GM12864 (cell line): ENCODE data around the gene ADGRA1.

Experiments
- DNase-seq: peaks from one replicate; pipeline ENCODE4 v3.0.0-alpha.2; 2011; ENCODE audit warnings: low read depth
- H3K4me3 ChIP-seq: 2 replicates; pipeline ENCODE4 v1.5.1; 2011; ENCODE audit warnings: mild to moderate bottlenecking, low read depth, low read length, control low read depth
- TF ChIP-seq, protein P1 (sequence below): IDR thresholded peaks from 2 replicates; pipeline ENCODE4 v1.5.1; 2011; ENCODE audit warnings: low read depth, mild to moderate bottlenecking, moderate library complexity, low read length, control low read depth, inconsistent platforms; ENCODE audit errors: missing control alignments

Gene ADGRA1

DNA sequence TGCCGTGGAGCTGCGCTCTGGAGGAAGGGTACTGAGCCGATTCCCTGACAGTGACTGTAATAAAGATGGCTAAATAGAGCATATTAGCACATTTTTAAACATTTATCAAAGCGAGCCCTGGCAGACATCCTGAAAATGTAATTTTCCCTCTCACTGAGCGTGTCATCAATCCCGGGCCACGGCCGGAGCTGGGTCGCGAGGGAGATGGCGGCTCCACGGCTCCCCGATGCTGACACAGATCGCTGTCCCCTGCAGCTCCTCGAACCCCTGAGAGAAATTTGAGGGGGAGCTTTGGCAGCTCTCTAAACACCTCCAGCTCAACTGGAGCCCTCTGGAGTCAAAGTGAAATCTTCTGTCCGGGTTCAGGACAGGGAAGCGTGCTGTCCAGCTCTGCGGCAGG lies 44.9 kb upstream of the ADGRA1 start:
- no peak overlapping the region for H3K4me3 ChIP-seq
- DNase-seq = no peak
- TF ChIP-seq, protein P1, sequence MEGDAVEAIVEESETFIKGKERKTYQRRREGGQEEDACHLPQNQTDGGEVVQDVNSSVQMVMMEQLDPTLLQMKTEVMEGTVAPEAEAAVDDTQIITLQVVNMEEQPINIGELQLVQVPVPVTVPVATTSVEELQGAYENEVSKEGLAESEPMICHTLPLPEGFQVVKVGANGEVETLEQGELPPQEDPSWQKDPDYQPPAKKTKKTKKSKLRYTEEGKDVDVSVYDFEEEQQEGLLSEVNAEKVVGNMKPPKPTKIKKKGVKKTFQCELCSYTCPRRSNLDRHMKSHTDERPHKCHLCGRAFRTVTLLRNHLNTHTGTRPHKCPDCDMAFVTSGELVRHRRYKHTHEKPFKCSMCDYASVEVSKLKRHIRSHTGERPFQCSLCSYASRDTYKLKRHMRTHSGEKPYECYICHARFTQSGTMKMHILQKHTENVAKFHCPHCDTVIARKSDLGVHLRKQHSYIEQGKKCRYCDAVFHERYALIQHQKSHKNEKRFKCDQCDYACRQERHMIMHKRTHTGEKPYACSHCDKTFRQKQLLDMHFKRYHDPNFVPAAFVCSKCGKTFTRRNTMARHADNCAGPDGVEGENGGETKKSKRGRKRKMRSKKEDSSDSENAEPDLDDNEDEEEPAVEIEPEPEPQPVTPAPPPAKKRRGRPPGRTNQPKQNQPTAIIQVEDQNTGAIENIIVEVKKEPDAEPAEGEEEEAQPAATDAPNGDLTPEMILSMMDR = no peak

DNA sequence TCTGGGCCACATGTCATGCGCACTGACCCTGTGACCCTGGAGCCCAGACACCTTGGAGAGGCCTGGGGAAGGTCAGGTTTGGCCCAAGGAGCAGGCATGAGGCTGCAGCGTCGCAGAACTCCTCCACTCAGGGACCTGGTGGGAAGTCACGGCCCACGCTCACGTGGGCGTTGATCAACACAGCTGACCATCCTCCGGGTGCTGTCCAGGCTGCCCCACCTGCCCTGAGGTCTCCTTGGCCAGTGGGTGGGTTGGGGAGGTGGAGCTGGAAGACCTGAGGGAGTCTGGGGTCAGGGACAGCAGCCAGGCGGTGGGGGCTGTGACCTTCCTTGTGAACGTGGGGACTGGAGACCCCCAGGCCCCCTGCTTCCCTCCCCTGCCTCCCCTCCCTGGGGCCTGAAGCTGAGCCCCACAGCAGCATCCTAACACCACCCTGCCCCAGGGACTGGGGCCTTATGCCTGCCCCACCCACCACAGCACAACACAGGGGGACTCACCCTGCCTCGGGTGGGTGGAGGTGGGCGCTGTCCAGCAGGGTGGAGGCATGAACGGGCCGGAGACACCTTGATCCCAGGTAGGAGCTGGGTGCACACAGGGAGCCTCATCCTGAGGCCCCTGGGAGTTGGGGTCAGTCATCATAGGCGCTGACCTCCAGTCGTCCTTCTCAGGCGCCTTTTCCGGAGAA lies 44.0 kb upstream of the ADGRA1 start:
- TF ChIP-seq, protein P1 = no peak
- H3K4me3 ChIP-seq = no peak overlapping the region
- DNase-seq = no peak

DNA sequence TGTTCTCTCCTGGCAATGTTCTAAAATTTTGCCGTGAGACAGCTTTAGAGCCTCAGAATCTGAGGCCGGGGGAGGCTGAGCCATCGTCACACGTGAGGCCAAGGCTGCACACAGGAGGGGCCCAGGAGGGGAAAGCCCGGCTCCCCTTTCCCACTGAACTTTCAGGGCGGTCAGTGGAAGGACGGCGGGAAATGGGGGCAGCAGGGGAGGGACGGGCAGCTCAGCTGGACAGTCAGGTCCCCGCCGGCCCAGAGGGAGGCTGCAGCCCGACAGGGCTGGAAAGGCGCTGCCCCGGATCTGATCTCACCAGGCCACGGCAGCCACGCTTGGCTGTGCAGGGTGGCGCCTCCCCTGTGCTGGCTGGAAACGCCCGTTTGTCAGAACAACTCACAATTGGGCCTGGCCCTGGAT lies 43.3 kb upstream of the ADGRA1 start:
- TF ChIP-seq, protein P1 = no peak
- no peak overlapping the region for H3K4me3 ChIP-seq
- DNase-seq = no peak

DNA sequence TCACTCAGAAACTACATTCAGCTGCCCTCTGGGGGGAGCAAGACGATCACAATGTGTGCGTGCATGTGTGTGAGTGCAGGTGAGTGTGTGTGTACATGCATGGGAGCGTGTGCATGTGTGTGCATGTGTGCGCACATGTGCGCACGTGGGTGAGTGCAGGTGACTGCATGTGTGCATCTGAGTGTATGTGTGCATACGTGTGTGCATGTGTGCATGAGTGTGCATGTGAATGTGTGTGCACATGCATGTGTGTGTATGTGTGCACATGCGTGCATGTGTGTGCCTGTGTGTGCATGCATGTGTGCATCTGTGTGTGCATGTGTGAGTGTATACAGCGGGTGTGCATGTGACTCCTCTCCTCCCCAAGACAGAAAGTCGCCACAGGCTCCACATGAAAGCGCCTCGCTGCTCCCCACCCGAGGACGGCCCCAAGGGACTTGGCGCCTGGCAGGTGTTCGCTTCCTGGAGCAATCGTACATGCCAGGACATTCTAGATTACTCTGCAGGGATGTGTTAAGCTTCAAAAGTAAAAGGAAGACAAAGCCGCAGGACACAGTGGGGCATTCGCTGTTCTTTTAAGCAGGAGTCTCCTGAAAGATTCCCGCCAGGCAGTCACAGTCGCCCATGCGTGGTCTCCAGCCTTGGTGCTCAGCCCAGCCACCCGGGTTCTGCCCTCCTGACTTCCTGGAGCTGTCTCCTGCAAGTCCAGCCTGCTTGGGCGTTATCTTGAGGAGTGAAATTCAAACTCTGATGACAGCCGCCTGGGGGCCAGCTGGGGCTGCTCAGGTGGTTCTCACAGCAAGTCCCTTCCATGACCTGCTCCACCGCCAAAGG lies 42.0 kb upstream of the ADGRA1 start:
- TF ChIP-seq, protein P1 = no peak
- H3K4me3 ChIP-seq = no peak overlapping the region
- no peak for DNase-seq

DNA sequence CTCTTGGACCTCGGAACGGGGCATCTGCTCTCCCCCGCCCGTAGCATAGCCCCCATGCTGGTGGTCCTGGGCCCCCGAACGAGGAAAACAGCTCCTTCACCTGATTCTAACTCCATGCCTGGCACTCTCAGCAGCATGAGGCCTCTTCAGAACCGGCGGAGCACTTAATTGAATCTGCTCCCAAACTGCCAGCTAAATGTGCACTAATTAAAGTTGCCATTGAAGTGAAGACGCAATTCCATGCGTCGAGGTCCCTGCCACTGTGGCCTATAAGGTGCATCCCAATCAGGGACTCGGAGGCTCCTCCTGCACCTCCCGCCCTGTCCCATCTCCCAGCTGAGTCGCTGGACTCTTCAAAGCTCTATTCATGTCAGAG lies 41.3 kb upstream of the ADGRA1 start:
- no peak overlapping the region for H3K4me3 ChIP-seq
- TF ChIP-seq, protein P1 = no peak
- no peak for DNase-seq

DNA sequence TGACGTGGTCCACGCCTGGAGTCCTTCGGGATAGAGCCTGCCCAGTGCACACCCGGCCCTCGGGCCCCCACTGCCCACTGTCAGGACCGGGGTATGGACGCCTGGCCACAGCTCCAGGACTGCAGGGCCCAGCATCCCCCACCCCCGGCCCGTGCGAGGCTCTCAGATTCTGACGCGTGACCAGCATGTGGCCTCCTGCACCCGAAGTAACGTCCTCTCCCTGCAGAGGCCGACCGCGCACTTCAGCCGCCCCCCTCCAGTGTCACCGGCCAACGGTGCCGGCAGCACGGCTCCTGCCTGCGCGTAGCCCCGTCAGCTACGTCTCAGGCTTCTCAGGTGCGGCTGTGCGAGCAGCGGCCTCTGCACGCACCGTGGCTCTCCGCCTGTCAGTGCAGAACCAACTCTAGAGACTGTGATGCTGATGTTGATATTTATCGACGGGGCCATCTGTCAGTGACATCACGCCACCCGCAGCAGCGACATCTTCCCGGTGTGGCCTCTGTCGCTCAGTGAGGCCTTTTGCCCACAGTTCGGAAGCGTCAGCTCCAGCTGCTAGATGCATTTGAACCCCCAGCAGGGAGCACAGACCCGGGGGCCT lies 40.1 kb upstream of the ADGRA1 start:
- DNase-seq = no peak
- TF ChIP-seq, protein P1 = no peak
- H3K4me3 ChIP-seq = no peak overlapping the region
